DOHH2 (cell line): ENCODE data around the gene TMEM151B.

ENCODE experiments used
- CTCF ChIP-seq: fragments of 200-600 bp; sonication (generic); IDR thresholded peaks from one replicate; pipeline ENCODE4 v1.5.1; 2014; ENCODE audit warnings: antibody characterized with exemption, mild to moderate bottlenecking, low read depth, low read length; ENCODE audit not compliant: poor library complexity, severe bottlenecking
- EZH2phosphoT487 ChIP-seq: fragments of 200-600 bp; sonication (generic); IDR thresholded peaks from 2 replicates; pipeline ENCODE4 v1.6.1; 2017; ENCODE audit warnings: borderline replicate concordance, mild to moderate bottlenecking, antibody characterized with exemption, low read length, moderate library complexity, mixed read lengths

GRCh38 chr6:44261581-44261980 lies 8.7 kb upstream of the TMEM151B start:
- TF ChIP-seq CTCF (no peak), EZH2phosphoT487 (no peak)
